Measurements from ENCODE around the gene STARD3NL.
"Not testable (repeated sequence)": the region's sequence is repeated elsewhere in the genome, so short reads cannot be mapped to it uniquely, and the experiment has no call there.

DNA sequence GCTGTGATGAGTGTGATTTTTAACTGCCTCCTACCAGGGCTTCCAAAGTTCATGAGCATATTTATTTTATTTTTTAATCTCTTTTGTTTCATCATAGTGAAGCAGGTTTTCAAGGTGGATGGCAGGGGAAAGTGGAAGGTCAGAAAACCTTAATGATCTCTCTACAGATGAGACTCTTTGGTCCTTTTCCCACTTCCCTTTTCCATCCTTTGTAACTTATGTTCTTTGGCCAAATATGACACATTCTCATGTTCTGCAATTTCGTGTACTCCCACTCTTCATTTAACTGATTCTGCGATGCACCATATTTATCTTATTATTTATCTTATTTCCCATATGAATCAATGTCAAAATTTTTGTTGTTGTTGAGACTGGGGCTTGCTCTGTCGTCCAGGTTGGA, 87.9 kb downstream of the STARD3NL start:
- TF ChIP-seq, protein P1, sequence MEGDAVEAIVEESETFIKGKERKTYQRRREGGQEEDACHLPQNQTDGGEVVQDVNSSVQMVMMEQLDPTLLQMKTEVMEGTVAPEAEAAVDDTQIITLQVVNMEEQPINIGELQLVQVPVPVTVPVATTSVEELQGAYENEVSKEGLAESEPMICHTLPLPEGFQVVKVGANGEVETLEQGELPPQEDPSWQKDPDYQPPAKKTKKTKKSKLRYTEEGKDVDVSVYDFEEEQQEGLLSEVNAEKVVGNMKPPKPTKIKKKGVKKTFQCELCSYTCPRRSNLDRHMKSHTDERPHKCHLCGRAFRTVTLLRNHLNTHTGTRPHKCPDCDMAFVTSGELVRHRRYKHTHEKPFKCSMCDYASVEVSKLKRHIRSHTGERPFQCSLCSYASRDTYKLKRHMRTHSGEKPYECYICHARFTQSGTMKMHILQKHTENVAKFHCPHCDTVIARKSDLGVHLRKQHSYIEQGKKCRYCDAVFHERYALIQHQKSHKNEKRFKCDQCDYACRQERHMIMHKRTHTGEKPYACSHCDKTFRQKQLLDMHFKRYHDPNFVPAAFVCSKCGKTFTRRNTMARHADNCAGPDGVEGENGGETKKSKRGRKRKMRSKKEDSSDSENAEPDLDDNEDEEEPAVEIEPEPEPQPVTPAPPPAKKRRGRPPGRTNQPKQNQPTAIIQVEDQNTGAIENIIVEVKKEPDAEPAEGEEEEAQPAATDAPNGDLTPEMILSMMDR (IDR thresholded peaks at IDR 0.05): not testable (repeated sequence)
- TF ChIP-seq POLR2A (IDR thresholded peaks at IDR 0.05): not testable (repeated sequence)
